DND-41 (cell line): ENCODE data around the gene CD74.

Experiments used
- CTCF ChIP-seq: IDR thresholded peaks from 2 replicates; pipeline ENCODE4 v1.5.1; 2012; ENCODE audit warnings: borderline replicate concordance, low read length, moderate library complexity, mild to moderate bottlenecking; ENCODE audit not compliant: poor library complexity, severe bottlenecking; ENCODE audit errors: extremely low read depth
- EZH2 ChIP-seq: IDR thresholded peaks from 3 replicates; pipeline ENCODE4 v1.6.1; 2012; ENCODE audit warnings: borderline replicate concordance, low read depth, mild to moderate bottlenecking, moderate library complexity, low read length, inconsistent platforms; ENCODE audit not compliant: severe bottlenecking

- TF ChIP-seq CTCF (no peak), EZH2 (no peak)
These were observed 18.3 kb upstream of the CD74 start for GRCh38 chr5:150431048-150431447.
